Measurements from ENCODE around the gene ARRB1. TPM values are rescaled to one million over a fixed set of nuclear protein-coding genes. Genes with fewer than 3 reads are reported as not detected.

Gene ARRB1
- total and polyA plus RNA-seq, 5 donors = 12.1 to 32.5 (median 26.4) TPM

GRCh38 chr11:75273411-75274391 lies 77.8 kb downstream of the ARRB1 start:
- intact Hi-C loops (cut with DNase I) = no loop called here
- DNase-seq = peak in 2 of 3 donors; percentile 1 to 53
- 91% methylated on average over 15 of the region's 15 CpGs for WGBS

GRCh38 chr11:75272821-75273301 lies 78.6 kb downstream of the ARRB1 start:
- H3K27me3 ChIP-seq (ENCODE audit: control insufficient read depth, insufficient read depth) = no peaks in the 10 kb centered on the region
- DNase-seq (peak in 2 of 3 donors; percentile 6 to 45), ATAC-seq (no peak)
- H3K9me3 ChIP-seq (ENCODE audit: control insufficient read depth, low read length) = no peaks in the 10 kb centered on the region
- no peaks in the 10 kb centered on the region for H3K4me1 ChIP-seq (ENCODE audit: control insufficient read depth, insufficient read depth, low read length)
- no peak overlapping the region for H3K27ac ChIP-seq (ENCODE audit: low read length)
- no peak overlapping the region for H3K4me3 ChIP-seq (ENCODE audit: low read length)
- 85% methylated on average over 11 of the region's 12 CpGs for WGBS
- intact Hi-C loops (cut with DNase I) = no loop called here

More at GRCh38 chr11:75273411-75274391, 77.8 kb downstream of the ARRB1 start:
- Histone ChIP-seq H3K27me3 (ENCODE audit: control insufficient read depth, insufficient read depth) (no peaks in the 10 kb centered on the region), H3K4me3 (ENCODE audit: low read length) (no peak overlapping the region), H3K4me1 (ENCODE audit: control insufficient read depth, insufficient read depth, low read length) (no peaks in the 10 kb centered on the region), H3K9me3 (ENCODE audit: control insufficient read depth, low read length) (no peaks in the 10 kb centered on the region), H3K27ac (ENCODE audit: low read length) (no peak overlapping the region)
- peak in 1 of 2 donors; percentile 11 for ATAC-seq

GRCh38 chr11:75272391-75272790 lies 79.1 kb downstream of the ARRB1 start:
- Histone ChIP-seq H3K27me3 (ENCODE audit: control insufficient read depth, insufficient read depth) (no peaks in the 10 kb centered on the region), H3K9me3 (ENCODE audit: control insufficient read depth, low read length) (no peaks in the 10 kb centered on the region), H3K4me1 (ENCODE audit: control insufficient read depth, insufficient read depth, low read length) (no peaks in the 10 kb centered on the region), H3K27ac (ENCODE audit: low read length) (no peak overlapping the region), H3K4me3 (ENCODE audit: low read length) (no peak overlapping the region)
- intact Hi-C loops (cut with DNase I) = no loop called here
- DNase-seq (peak in 2 of 3 donors; percentile 2 to 30), ATAC-seq (no peak)
- 89% methylated on average over 5 of the region's 5 CpGs for WGBS

- ATAC-seq = no peak
- DNase-seq = peak in 2 of 3 donors; percentile 2 to 17
- 61% methylated on average over 6 of the region's 6 CpGs for WGBS
- Histone ChIP-seq H3K27me3 (ENCODE audit: control insufficient read depth, insufficient read depth) (no peaks in the 10 kb centered on the region), H3K9me3 (ENCODE audit: control insufficient read depth, low read length) (no peaks in the 10 kb centered on the region), H3K27ac (ENCODE audit: low read length) (no peak overlapping the region), H3K4me3 (ENCODE audit: low read length) (no peak overlapping the region), H3K4me1 (ENCODE audit: control insufficient read depth, insufficient read depth, low read length) (no peaks in the 10 kb centered on the region)
- intact Hi-C loops (cut with DNase I) = no loop called here
Measured at GRCh38 chr11:75271730-75272129, 79.7 kb downstream of the ARRB1 start.

GRCh38 chr11:75270896-75271418 lies 80.5 kb downstream of the ARRB1 start:
- ATAC-seq (no peak), DNase-seq (peak in 2 of 3 donors; percentile 11 to 22)
- intact Hi-C loops (cut with DNase I) = no loop called here
- 74% methylated on average over 3 of the region's 3 CpGs for WGBS
- Histone ChIP-seq H3K4me3 (ENCODE audit: low read length) (no peak overlapping the region), H3K9me3 (ENCODE audit: control insufficient read depth, low read length) (no peaks in the 10 kb centered on the region), H3K27me3 (ENCODE audit: control insufficient read depth, insufficient read depth) (no peaks in the 10 kb centered on the region), H3K27ac (ENCODE audit: low read length) (no peak overlapping the region), H3K4me1 (ENCODE audit: control insufficient read depth, insufficient read depth, low read length) (no peaks in the 10 kb centered on the region)

GRCh38 chr11:75269896-75270295 lies 81.6 kb downstream of the ARRB1 start:
- Histone ChIP-seq H3K27me3 (ENCODE audit: control insufficient read depth, insufficient read depth) (no peaks in the 10 kb centered on the region), H3K9me3 (ENCODE audit: control insufficient read depth, low read length) (no peaks in the 10 kb centered on the region), H3K4me3 (ENCODE audit: low read length) (no peak overlapping the region), H3K4me1 (ENCODE audit: control insufficient read depth, insufficient read depth, low read length) (no peaks in the 10 kb centered on the region), H3K27ac (ENCODE audit: low read length) (no peak overlapping the region)
- intact Hi-C loops (cut with DNase I) = no loop called here
- DNase-seq = peak in 2 of 3 donors; percentile 2 to 10
- WGBS = 91% methylated on average over 9 of the region's 9 CpGs
- ATAC-seq = no peak

- DNase-seq (peak in 1 of 3 donors; percentile 3), ATAC-seq (no peak)
- Histone ChIP-seq H3K4me1 (ENCODE audit: control insufficient read depth, insufficient read depth, low read length) (no peaks in the 10 kb centered on the region), H3K9me3 (ENCODE audit: control insufficient read depth, low read length) (no peaks in the 10 kb centered on the region), H3K4me3 (ENCODE audit: low read length) (no peak overlapping the region), H3K27me3 (ENCODE audit: control insufficient read depth, insufficient read depth) (no peaks in the 10 kb centered on the region), H3K27ac (ENCODE audit: low read length) (no peak overlapping the region)
- intact Hi-C loops (cut with DNase I) = no loop called here
- WGBS = 93% methylated on average over 4 of the region's 4 CpGs
Measured at GRCh38 chr11:75269367-75269660, 82.1 kb downstream of the ARRB1 start.

GRCh38 chr11:75268626-75269366 lies 82.7 kb downstream of the ARRB1 start:
- 92% methylated on average over 25 of the region's 25 CpGs for WGBS
- Histone ChIP-seq H3K27ac (ENCODE audit: low read length) (no peak overlapping the region), H3K4me1 (ENCODE audit: control insufficient read depth, insufficient read depth, low read length) (no peaks in the 10 kb centered on the region), H3K9me3 (ENCODE audit: control insufficient read depth, low read length) (no peaks in the 10 kb centered on the region), H3K4me3 (ENCODE audit: low read length) (no peak overlapping the region), H3K27me3 (ENCODE audit: control insufficient read depth, insufficient read depth) (no peaks in the 10 kb centered on the region)
- intact Hi-C loops (cut with DNase I) = no loop called here
- peak in 2 of 3 donors; percentile 11 to 43 for DNase-seq
- ATAC-seq = no peak

- no peaks in the 10 kb centered on the region for H3K27me3 ChIP-seq (ENCODE audit: control insufficient read depth, insufficient read depth)
- no peaks in the 10 kb centered on the region for H3K4me1 ChIP-seq (ENCODE audit: control insufficient read depth, insufficient read depth, low read length)
- peak in 2 of 3 donors; percentile 10 to 41 for DNase-seq
- ATAC-seq = no peak
- intact Hi-C loops (cut with DNase I) = no loop called here
- H3K4me3 ChIP-seq (ENCODE audit: low read length) = no peak overlapping the region
- whole genome bisulfite sequencing = 77% methylated on average over 27 of the region's 27 CpGs
- H3K27ac ChIP-seq (ENCODE audit: low read length) = no peak overlapping the region
- H3K9me3 ChIP-seq (ENCODE audit: control insufficient read depth, low read length) = no peaks in the 10 kb centered on the region
Measured at GRCh38 chr11:75267171-75267970, 84.1 kb downstream of the ARRB1 start.

- ATAC-seq = peak in 1 of 2 donors; percentile 27
- intact Hi-C loops (cut with DNase I) = no loop called here
- no peaks in the 10 kb centered on the region for H3K9me3 ChIP-seq (ENCODE audit: control insufficient read depth, low read length)
- DNase-seq = peak; percentile 60 to 67 (median 60)
- H3K4me1 ChIP-seq (ENCODE audit: control insufficient read depth, insufficient read depth, low read length) = peaks cover 4% of the 10 kb centered on the region
- no peaks in the 10 kb centered on the region for H3K27me3 ChIP-seq (ENCODE audit: control insufficient read depth, insufficient read depth)
- WGBS = 55% methylated on average over 17 of the region's 17 CpGs
- no peak overlapping the region for H3K4me3 ChIP-seq (ENCODE audit: low read length)
- no peak overlapping the region for H3K27ac ChIP-seq (ENCODE audit: low read length)
Measured at GRCh38 chr11:75265851-75266531, 85.5 kb downstream of the ARRB1 start.

Data from right cardiac atrium (tissue), 5 donors.